Neuron (in vitro differentiated cells): ENCODE data around the gene HEXD.
"Not testable (repeated sequence)": the region's sequence is repeated elsewhere in the genome, so short reads cannot be mapped to it uniquely, and the experiment has no call there.

ENCODE experiments used
- H2AFZ ChIP-seq: one replicate; pipeline ENCODE4 v1.6.1; 2013; ENCODE audit warnings: low read depth, mild to moderate bottlenecking, inconsistent platforms, low read length, moderate library complexity
- H3K27me3 ChIP-seq: one replicate; pipeline ENCODE4 v1.6.1; 2013; ENCODE audit warnings: low read length; ENCODE audit not compliant: insufficient read depth
- H3K36me3 ChIP-seq: one replicate; pipeline ENCODE4 v1.6.1; 2013; ENCODE audit warnings: low read length; ENCODE audit not compliant: insufficient read depth
- H3K4me1 ChIP-seq: one replicate; pipeline ENCODE4 v1.6.1; 2013; ENCODE audit warnings: low read length; ENCODE audit not compliant: insufficient read depth
- H3K4me3 ChIP-seq: 2 replicates; pipeline ENCODE4 v1.5.1; 2013; ENCODE audit warnings: mild to moderate bottlenecking, low read length, moderate library complexity
- H3K9me3 ChIP-seq: one replicate; pipeline ENCODE4 v1.6.1; 2013; ENCODE audit warnings: low read length

The HEXD gene

GRCh38 chr17:82418001-82418986 is at the start of gene HEXD, which contains the start of gene OGFOD3:
Gene HEXD (plus strand): TSS chr17:82418347. CDS start chr17:82419800, 1,453 bp downstream.
Gene OGFOD3 (minus strand): TSS chr17:82418586. CDS start chr17:82418485, 101 bp downstream.
- no peaks in the 10 kb centered on the region for H3K27me3 ChIP-seq
- H3K4me1 ChIP-seq: peaks cover 19% of the 10 kb centered on the region
- peaks cover 11% of the 10 kb centered on the region for H3K36me3 ChIP-seq
- H2AFZ ChIP-seq: peak within 1 kb of the TSS; percentile 53
- peaks cover 6% of the 10 kb centered on the region for H3K9me3 ChIP-seq
- peak within 1 kb of the TSS; percentile 84 for H3K4me3 ChIP-seq

GRCh38 chr17:82369211-82369610 is 48.9 kb upstream of the HEXD start:
- peaks cover 12% of the 10 kb centered on the region for H3K4me1 ChIP-seq
- H2AFZ ChIP-seq: no peak overlapping the region
- no peaks in the 10 kb centered on the region for H3K36me3 ChIP-seq
- peaks cover 4% of the 10 kb centered on the region for H3K9me3 ChIP-seq
- no peak overlapping the region for H3K4me3 ChIP-seq
- peaks cover 23% of the 10 kb centered on the region for H3K27me3 ChIP-seq

- peaks cover 8% of the 10 kb centered on the region for H3K9me3 ChIP-seq
- peaks cover 12% of the 10 kb centered on the region for H3K4me1 ChIP-seq
- H2AFZ ChIP-seq: no peak overlapping the region
- H3K27me3 ChIP-seq: peaks cover 23% of the 10 kb centered on the region
- no peak overlapping the region for H3K4me3 ChIP-seq
- H3K36me3 ChIP-seq: no peaks in the 10 kb centered on the region
These were observed 47.4 kb upstream of the HEXD start for GRCh38 chr17:82370471-82371332.

- Histone ChIP-seq H3K4me1 (peaks cover 12% of the 10 kb centered on the region), H2AFZ (no peak within 1 kb of the TSS), H3K27me3 (peaks cover 23% of the 10 kb centered on the region), H3K36me3 (no peaks in the 10 kb centered on the region), H3K4me3 (no peak within 1 kb of the TSS), H3K9me3 (peaks cover 10% of the 10 kb centered on the region)
These were observed 46.6 kb upstream of the HEXD start, which contains the start of gene UTS2R for GRCh38 chr17:82371333-82372248. Gene UTS2R (plus strand): TSS chr17:82371765. CDS start chr17:82374325, 2,560 bp downstream.

- no peak overlapping the region for H3K4me3 ChIP-seq
These were observed 45.7 kb upstream of the HEXD start for GRCh38 chr17:82372249-82373071.

GRCh38 chr17:82373072-82373452 is 45.1 kb upstream of the HEXD start:
- H3K9me3 ChIP-seq, H2AFZ ChIP-seq, H3K4me1 ChIP-seq, H3K36me3 ChIP-seq, H3K4me3 ChIP-seq: not testable (repeated sequence)
- H3K27me3 ChIP-seq: peaks cover 23% of the 10 kb centered on the region

More at GRCh38 chr17:82372249-82373071, 45.7 kb upstream of the HEXD start:
- Histone ChIP-seq H3K27me3 (peaks cover 23% of the 10 kb centered on the region), H3K9me3 (peaks cover 10% of the 10 kb centered on the region), H3K4me1 (peaks cover 9% of the 10 kb centered on the region), H2AFZ (no peak overlapping the region), H3K36me3 (no peaks in the 10 kb centered on the region)

GRCh38 chr17:82373731-82374625 is 44.2 kb upstream of the HEXD start:
- Histone ChIP-seq H3K36me3 (no peaks in the 10 kb centered on the region), H3K27me3 (peaks cover 23% of the 10 kb centered on the region), H3K9me3 (peaks cover 10% of the 10 kb centered on the region), H2AFZ (no peak overlapping the region), H3K4me3 (no peak overlapping the region), H3K4me1 (peaks cover 8% of the 10 kb centered on the region)

- H2AFZ ChIP-seq: no peak overlapping the region
- no peak overlapping the region for H3K4me3 ChIP-seq
- H3K27me3 ChIP-seq: peaks cover 23% of the 10 kb centered on the region
- H3K9me3 ChIP-seq: peaks cover 10% of the 10 kb centered on the region
- no peaks in the 10 kb centered on the region for H3K36me3 ChIP-seq
- peaks cover 8% of the 10 kb centered on the region for H3K4me1 ChIP-seq
These were observed 43.4 kb upstream of the HEXD start for GRCh38 chr17:82374626-82375331.

- Histone ChIP-seq H3K4me1 (peaks cover 8% of the 10 kb centered on the region), H2AFZ (no peak overlapping the region), H3K9me3 (peaks cover 6% of the 10 kb centered on the region), H3K27me3 (peaks cover 21% of the 10 kb centered on the region), H3K36me3 (no peaks in the 10 kb centered on the region), H3K4me3 (no peak overlapping the region)
These were observed 42.6 kb upstream of the HEXD start for GRCh38 chr17:82375359-82376041.

- H3K27me3 ChIP-seq: peaks cover 14% of the 10 kb centered on the region
- no peaks in the 10 kb centered on the region for H3K36me3 ChIP-seq
- no peak overlapping the region for H2AFZ ChIP-seq
- H3K9me3 ChIP-seq: peaks cover 6% of the 10 kb centered on the region
- H3K4me3 ChIP-seq: no peak overlapping the region
- H3K4me1 ChIP-seq: peaks cover 8% of the 10 kb centered on the region
These were observed 42.0 kb upstream of the HEXD start for GRCh38 chr17:82376042-82376730.
